ENCODE measurements around the gene CFI. TPM values are rescaled to one million over a fixed set of nuclear protein-coding genes. Genes with fewer than 3 reads are reported as not detected.

CFI gene
- total RNA-seq, 4 donors from 2014 or later, result 6.8 to 19.5 (median 12.9) TPM

GRCh38 chr4:109764789-109765402 lies 36.9 kb downstream of the CFI start:
- Histone ChIP-seq H3K27me3 (peaks cover 3% of the 10 kb centered on the region), H3K9me3 (no peaks in the 10 kb centered on the region), H3K4me1 (no peaks in the 10 kb centered on the region), H3K4me3 (no peak overlapping the region), H3K27ac (no peak overlapping the region), H3K36me3 (no peaks in the 10 kb centered on the region)
- 43 to 60% methylated on average over 3 to 5 of the region's 5 CpGs for WGBS, 2 donors (ENCODE audit: low coverage in 1 of 2)
- TF ChIP-seq POLR2A (IDR thresholded peaks at IDR 0.05) (no peak), CTCF (IDR thresholded peaks at IDR 0.05) (no peak), POLR2AphosphoS5 (IDR thresholded peaks at IDR 0.05) (no peak), EP300 (IDR thresholded peaks at IDR 0.05) (no peak)
- ATAC-seq, result no peak

GRCh38 chr4:109764376-109764775 lies 37.4 kb downstream of the CFI start:
- H3K27ac ChIP-seq, result no peak overlapping the region
- no peaks in the 10 kb centered on the region for H3K36me3 ChIP-seq
- no peak overlapping the region for H3K4me3 ChIP-seq
- no peak for TF ChIP-seq POLR2A (IDR thresholded peaks at IDR 0.05)
- TF ChIP-seq POLR2AphosphoS5 (IDR thresholded peaks at IDR 0.05), result no peak
- no peak for TF ChIP-seq CTCF (IDR thresholded peaks at IDR 0.05)
- TF ChIP-seq EP300 (IDR thresholded peaks at IDR 0.05), result no peak
- ATAC-seq, result no peak
- peaks cover under 1% of the 10 kb centered on the region for H3K27me3 ChIP-seq
- no peaks in the 10 kb centered on the region for H3K9me3 ChIP-seq
- 29 to 65% methylated on average over 2 of the region's 2 CpGs for WGBS, 2 donors (ENCODE audit: low coverage in 1 of 2)
- no peaks in the 10 kb centered on the region for H3K4me1 ChIP-seq

- H3K4me1 ChIP-seq, result no peaks in the 10 kb centered on the region
- H3K9me3 ChIP-seq, result no peaks in the 10 kb centered on the region
- H3K27ac ChIP-seq, result no peak overlapping the region
- no peaks in the 10 kb centered on the region for H3K27me3 ChIP-seq
- no peak for TF ChIP-seq EP300 (IDR thresholded peaks at IDR 0.05)
- TF ChIP-seq POLR2AphosphoS5 (IDR thresholded peaks at IDR 0.05), result no peak
- TF ChIP-seq POLR2A (IDR thresholded peaks at IDR 0.05), result no peak
- TF ChIP-seq CTCF (IDR thresholded peaks at IDR 0.05), result no peak
- 35 to 81% methylated on average over 2 of the region's 2 CpGs for WGBS, 2 donors (ENCODE audit: low coverage in 1 of 2)
- H3K4me3 ChIP-seq, result no peak overlapping the region
- ATAC-seq, result no peak
- no peaks in the 10 kb centered on the region for H3K36me3 ChIP-seq
Measured at GRCh38 chr4:109760682-109761081, 41.1 kb downstream of the CFI start.

GRCh38 chr4:109755656-109756055 lies 46.1 kb downstream of the CFI start:
- Histone ChIP-seq H3K27me3 (no peaks in the 10 kb centered on the region), H3K27ac (no peak overlapping the region), H3K4me3 (no peak overlapping the region), H3K36me3 (no peaks in the 10 kb centered on the region), H3K9me3 (no peaks in the 10 kb centered on the region), H3K4me1 (no peaks in the 10 kb centered on the region)
- no peak for ATAC-seq
- 63 to 100% methylated on average over 1 to 3 of the region's 3 CpGs for WGBS, 2 donors (ENCODE audit: low coverage in 1 of 2)
- no peak for TF ChIP-seq CTCF (IDR thresholded peaks at IDR 0.05)
- no peak for TF ChIP-seq POLR2A (IDR thresholded peaks at IDR 0.05)
- no peak for TF ChIP-seq EP300 (IDR thresholded peaks at IDR 0.05)
- no peak for TF ChIP-seq POLR2AphosphoS5 (IDR thresholded peaks at IDR 0.05)

GRCh38 chr4:109754093-109754857 lies 47.5 kb downstream of the CFI start:
- ATAC-seq, result no peak
- no peak overlapping the region for H3K4me3 ChIP-seq
- WGBS, 2 donors (ENCODE audit: low coverage in 1 of 2), result 79 to 80% methylated on average over 2 to 6 of the region's 7 CpGs

More at GRCh38 chr4:109754093-109754857, 47.5 kb downstream of the CFI start:
- no peaks in the 10 kb centered on the region for H3K27me3 ChIP-seq
- no peaks in the 10 kb centered on the region for H3K4me1 ChIP-seq
- H3K36me3 ChIP-seq, result no peaks in the 10 kb centered on the region
- TF ChIP-seq POLR2AphosphoS5 (IDR thresholded peaks at IDR 0.05) (no peak), POLR2A (IDR thresholded peaks at IDR 0.05) (no peak), CTCF (IDR thresholded peaks at IDR 0.05) (no peak), EP300 (IDR thresholded peaks at IDR 0.05) (no peak)
- no peaks in the 10 kb centered on the region for H3K9me3 ChIP-seq
- no peak overlapping the region for H3K27ac ChIP-seq
